DLD1 (cell line): ENCODE results near the gene VARS2.
"Not testable (repeated sequence)": the region's sequence is repeated elsewhere in the genome, so short reads cannot be mapped to it uniquely, and the experiment has no call there.

Source experiments
- in situ Hi-C: cut with HindIII; loops from 2 replicates; pipeline ENCODE4 v1.10.0; 2017; ENCODE audit warnings: low sequenced_read_pairs

VARS2 gene

GRCh38 chr6:30951907-30952469 is 38.0 kb downstream of the VARS2 start:
- in situ Hi-C loops = no loop called here

- in situ Hi-C loops = no loop called here
These were observed 40.8 kb downstream of the VARS2 start for GRCh38 chr6:30954631-30955366.

- in situ Hi-C loops = no loop called here
These were observed 41.5 kb downstream of the VARS2 start for GRCh38 chr6:30955367-30956042.

GRCh38 chr6:30957716-30958115 is 43.7 kb downstream of the VARS2 start:
- in situ Hi-C loops = no loop called here

DNA sequence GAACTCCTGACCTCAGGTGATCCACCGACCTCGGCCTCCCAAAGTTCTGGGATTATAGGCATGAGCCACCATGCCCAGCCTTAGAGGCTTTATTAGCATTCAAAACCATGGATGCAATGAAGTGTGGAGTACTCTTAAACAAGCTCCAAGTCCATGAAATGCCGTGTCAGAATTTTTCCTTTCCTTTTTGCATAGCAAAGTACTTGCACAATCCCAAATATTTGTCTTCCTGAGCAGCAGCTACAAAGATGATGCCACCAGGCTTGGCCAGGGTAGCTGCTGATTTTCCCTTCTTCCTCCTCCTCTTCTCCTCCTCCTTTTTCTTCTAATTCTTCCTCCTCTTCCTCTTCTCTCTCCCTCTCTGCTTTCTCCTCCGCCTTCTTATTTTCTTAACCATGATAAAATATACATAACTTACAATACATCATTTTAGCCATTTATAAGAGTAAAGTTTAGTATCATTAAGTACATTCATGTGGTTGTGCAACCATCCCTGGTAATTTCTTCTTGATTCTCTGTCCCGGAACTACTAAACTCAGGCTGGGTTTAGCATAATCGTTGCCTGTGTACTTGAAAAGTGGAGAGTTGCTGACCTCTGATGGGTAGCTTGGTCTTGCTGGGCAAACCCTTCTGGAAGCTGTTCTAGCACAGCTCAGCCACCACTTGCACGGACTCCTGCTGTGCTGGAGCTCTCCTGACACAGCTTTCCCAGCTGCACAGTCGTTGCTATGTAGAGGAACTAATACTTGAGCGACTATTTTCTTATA is 47.1 kb downstream of the VARS2 start:
- in situ Hi-C loops = no loop called here

DNA sequence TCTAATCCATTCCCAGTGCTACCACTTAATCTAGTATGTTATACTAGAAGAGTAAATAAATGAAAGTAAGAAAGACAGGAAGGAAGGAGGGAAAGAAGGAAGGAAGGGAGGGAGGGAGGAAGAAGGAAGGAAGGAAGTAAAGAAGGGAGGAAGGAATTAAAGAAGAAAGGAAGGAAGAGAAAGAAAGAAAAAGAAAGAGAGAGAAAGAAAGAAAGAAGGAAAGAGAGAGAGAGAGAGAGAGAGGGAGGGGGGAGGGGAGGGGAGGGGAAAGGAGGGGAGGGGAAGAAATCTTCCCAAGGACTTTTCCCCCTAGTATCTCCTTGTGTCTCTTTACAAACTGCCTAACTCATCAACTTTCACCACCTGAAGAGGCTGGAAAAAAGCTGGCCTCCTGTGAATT is 48.7 kb downstream of the VARS2 start:
- in situ Hi-C loops = no loop called here

DNA sequence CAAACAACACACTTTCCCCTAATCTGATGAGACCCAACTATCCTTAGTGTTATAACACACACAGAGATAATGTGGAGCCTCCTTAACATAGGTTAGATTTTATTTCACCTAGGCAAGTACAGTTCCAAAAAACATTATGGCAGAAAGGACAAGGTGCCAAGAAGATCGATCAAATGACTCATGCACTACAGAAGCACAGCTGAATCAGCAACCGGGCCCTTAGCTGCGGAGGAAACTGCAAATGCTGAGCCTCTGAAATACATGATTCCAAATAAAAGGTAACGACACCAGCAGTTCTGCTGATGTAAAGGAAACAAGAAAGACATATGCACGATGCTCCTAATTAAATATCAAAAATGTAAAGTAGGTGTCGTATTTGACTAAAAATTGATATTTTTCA is 49.6 kb downstream of the VARS2 start:
- in situ Hi-C loops = no loop called here

DNA sequence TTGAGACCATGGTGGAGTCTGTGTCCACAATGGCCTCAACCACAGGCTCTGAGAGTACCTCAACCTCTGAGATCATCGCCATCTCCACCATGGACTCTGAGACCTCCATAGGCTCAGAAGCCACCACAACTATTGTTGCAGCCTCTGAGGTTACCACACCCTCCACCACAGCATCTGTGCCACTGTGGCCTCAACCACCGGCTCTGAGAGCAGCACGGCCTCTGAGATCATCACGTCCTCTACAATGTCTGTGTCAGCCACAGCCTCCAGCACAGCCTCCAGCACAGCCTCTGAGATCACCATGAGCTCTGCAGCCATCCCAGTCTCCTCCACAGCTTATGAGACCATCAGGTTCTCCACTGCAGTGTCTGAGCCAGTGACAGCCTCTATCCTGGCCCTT is 50.0 kb downstream of the VARS2 start:
- in situ Hi-C loops = no loop called here

DNA sequence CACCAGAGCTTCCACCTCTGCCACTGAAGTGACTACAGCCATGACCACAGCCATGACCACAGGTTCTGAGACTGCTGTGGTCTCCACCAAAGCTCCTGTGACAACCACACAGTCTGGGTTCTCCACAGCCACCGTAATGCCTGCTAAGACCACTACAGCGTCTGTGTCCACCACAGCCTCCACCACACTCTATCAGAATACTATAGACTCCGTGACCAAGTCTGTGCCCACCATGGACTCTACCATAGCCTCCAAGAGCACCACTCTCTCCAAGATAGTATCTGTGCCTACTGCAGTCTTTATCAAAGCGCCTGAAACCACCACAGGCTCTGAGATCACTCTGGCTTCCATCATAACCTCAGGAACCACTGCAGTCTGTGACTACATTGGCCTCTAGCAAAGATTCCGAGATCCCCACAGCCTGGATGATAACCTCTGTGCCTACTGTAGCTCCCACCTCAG is 51.1 kb downstream of the VARS2 start:
- in situ Hi-C loops = no loop called here

DNA sequence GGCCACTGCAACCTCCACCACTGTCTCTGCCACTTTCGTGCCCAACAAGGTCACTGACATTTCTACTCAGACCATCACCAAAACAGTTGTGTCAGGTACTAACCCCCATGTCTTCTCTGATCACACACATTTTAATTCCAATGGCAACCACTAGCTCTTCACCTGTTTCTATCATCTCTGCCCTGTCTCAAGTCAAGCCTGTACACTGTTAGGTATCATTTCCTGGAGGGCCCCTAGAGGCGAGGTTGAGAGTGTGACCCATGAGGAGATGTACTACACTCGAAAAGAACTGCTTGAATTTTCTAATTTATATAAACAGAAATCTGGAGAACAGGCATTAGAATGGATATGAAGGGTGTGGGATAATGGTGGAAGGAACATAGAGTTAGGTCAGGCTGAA is 52.1 kb downstream of the VARS2 start:
- in situ Hi-C loops = no loop called here

GRCh38 chr6:30969171-30969570 is 55.1 kb downstream of the VARS2 start:
- in situ Hi-C loops = not testable (repeated sequence)

GRCh38 chr6:30970946-30971345 is 56.9 kb downstream of the VARS2 start:
- in situ Hi-C loops = no loop called here

DNA sequence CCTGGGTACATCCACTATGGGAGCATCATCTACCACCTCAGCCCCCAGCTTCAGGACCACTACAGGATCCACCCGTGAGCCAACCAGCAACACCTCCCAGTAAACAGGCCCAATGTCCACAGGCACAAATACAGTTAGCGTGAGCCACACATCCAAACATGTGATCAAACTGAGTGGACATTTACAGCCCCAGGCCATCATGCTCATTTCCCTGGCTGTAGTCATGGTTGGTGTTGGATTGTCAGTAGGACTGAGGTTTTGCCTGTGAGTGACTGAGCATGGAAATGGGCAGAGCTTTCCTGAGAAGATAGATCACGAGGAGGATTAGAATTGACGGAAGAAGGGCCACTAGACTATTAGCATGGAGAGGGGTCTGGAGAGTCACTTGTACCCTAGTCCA is 58.8 kb downstream of the VARS2 start:
- in situ Hi-C loops = no loop called here

GRCh38 chr6:30974490-30975252 is 60.6 kb downstream of the VARS2 start:
- in situ Hi-C loops = no loop called here
